ENCODE results near the gene CCL19.

Gene CCL19

GRCh38 chr9:34669809-34670562 lies 21.1 kb downstream of the CCL19 start:
- no peak for TF ChIP-seq CTCF (IDR thresholded peaks at IDR 0.05; ENCODE audit: extremely low read depth, missing control alignments)
- no peak for DNase-seq (ENCODE audit: low spot score)

- peak; percentile 92 for DNase-seq (ENCODE audit: low spot score)
- TF ChIP-seq CTCF (IDR thresholded peaks at IDR 0.05; ENCODE audit: extremely low read depth, missing control alignments): no peak
Measured at GRCh38 chr9:34665381-34666250, 25.5 kb downstream of the CCL19 start.

DNA sequence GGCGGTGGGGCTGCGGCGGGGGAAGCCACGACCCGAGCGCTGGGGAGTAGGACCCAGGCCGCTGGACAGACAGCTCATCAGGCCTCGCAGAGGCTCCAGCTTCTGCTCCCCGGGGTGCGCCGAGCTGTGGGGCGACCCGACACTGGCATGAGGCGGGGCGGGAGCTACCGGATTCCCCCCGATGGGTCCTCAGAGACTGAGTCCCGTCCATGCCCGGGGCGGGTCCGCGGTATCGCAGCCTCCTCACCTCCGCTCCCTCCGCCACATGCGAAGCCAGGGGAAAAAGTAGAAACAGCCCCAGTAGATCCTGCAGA lies 26.1 kb downstream of the CCL19 start:
- TF ChIP-seq CTCF (IDR thresholded peaks at IDR 0.05; ENCODE audit: extremely low read depth, missing control alignments): no peak
- DNase-seq (ENCODE audit: low spot score): no peak

GRCh38 chr9:34664281-34665066 lies 26.6 kb downstream of the CCL19 start:
- peak; percentile 79 for DNase-seq (ENCODE audit: low spot score)
- TF ChIP-seq CTCF (IDR thresholded peaks at IDR 0.05; ENCODE audit: extremely low read depth, missing control alignments): peak; percentile 79

- no peak for TF ChIP-seq CTCF (IDR thresholded peaks at IDR 0.05; ENCODE audit: extremely low read depth, missing control alignments)
- DNase-seq (ENCODE audit: low spot score): no peak
Measured at GRCh38 chr9:34663303-34663605, 27.8 kb downstream of the CCL19 start.

DNA sequence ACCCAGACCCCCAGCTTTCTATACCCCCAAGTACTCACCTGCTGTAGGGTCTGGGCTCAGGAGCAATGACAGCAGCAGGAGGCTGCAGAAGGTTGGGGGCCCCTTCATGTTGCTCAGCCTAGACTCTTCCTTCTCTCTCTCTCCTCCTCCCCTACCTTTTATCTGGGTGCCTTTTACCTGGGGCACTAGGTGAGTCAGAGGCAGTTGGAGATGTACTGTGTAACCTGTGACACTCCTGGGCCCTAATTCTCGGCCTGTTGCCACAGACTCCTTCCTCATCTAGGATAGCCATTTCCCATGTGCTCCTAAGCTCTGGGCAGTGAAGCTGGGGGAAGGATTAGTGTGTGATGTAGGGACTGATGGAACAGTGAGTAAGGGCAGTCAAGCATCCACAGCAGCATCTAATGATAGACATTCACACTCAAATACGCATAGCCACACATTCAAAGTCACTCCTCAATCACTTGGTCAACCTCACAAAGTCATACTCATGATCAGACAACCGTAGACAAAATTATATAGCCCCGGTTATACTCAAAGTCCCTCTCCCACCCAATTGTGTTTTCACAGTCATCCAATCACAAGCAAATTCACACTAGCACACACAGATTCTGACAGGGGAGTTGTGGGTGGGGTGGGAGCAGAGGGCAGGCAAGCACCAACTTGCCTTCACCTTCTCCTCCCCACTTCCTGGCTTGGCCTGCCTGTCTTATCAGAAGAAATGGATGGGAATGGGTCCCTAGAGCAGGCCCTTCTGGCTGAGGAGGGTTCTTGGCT lies 28.4 kb downstream of the CCL19 start, which contains the start of gene CCL27:
Gene CCL27, minus strand, starts transcription at position 132 of the 777 bp plus-strand sequence. Its CDS starts 24 bp downstream, at position 108.
- no peak for DNase-seq (ENCODE audit: low spot score)
- no peak for TF ChIP-seq CTCF (IDR thresholded peaks at IDR 0.05; ENCODE audit: extremely low read depth, missing control alignments)
